Measurements from ENCODE around the gene LYZL1. TPM values are rescaled to one million over a fixed set of nuclear protein-coding genes. Genes with fewer than 3 reads are reported as not detected.

LYZL1 gene
- total RNA-seq, 1 experiment from 2014 or later: not detected

DNA sequence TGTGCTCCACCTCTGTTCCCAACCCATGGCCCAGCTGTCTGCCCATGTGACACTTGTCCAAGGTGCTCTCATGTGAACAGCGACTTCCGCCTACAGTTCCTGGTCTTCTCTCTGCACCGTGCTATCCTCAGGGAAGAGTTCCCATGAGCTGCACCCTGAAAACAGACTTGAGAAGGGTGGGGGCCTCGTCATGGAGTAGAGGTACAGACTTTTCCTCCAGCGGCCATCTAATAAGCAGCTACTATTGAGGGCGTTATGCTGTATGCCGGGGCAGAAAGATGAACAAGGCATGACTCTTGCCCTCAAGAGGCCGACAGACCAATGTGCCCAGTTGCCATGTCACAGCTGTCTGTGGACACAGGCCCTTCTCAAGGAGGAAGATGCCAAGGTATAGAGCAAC lies 25.4 kb upstream of the LYZL1 start:
- Mint-ChIP-seq H3K36me3 (no peaks in the 10 kb centered on the region), H3K27me3 (ENCODE audit: low read depth) (no peaks in the 10 kb centered on the region; the same call in 1 of the 2 replicates), H3K27ac (no peak overlapping the region), H3K4me1 (peaks cover 9% of the 10 kb centered on the region), H3K9me3 (peaks cover 5% of the 10 kb centered on the region; the same call in 1 of the 2 replicates), H3K4me3 (no peak overlapping the region)
- TF ChIP-seq FOXJ3 (CRISPR knock-in tag; IDR thresholded peaks at IDR 0.05; ENCODE audit: borderline replicate concordance) (no peak), JUN (CRISPR knock-in tag; IDR thresholded peaks at IDR 0.05) (no peak), ZBTB21 (CRISPR knock-in tag; IDR thresholded peaks at IDR 0.05; ENCODE audit: borderline replicate concordance) (no peak), RORB (CRISPR knock-in tag; IDR thresholded peaks at IDR 0.05) (no peak), ZNF138 (CRISPR knock-in tag; conservative IDR thresholded peaks at IDR 0.05) (no peak), TCF7 (CRISPR knock-in tag; IDR thresholded peaks at IDR 0.05; ENCODE audit: low read depth) (no peak), ATF1 (CRISPR knock-in tag; IDR thresholded peaks at IDR 0.05) (no peak), GTF2I (CRISPR knock-in tag; conservative IDR thresholded peaks at IDR 0.05) (no peak), ZSCAN18 (CRISPR knock-in tag; IDR thresholded peaks at IDR 0.05) (no peak), ESRRA (CRISPR knock-in tag; IDR thresholded peaks at IDR 0.05; ENCODE audit: borderline replicate concordance) (no peak), ZNF512 (CRISPR knock-in tag; IDR thresholded peaks at IDR 0.05; ENCODE audit: borderline replicate concordance) (no peak), MYBL2 (CRISPR knock-in tag; IDR thresholded peaks at IDR 0.05) (no peak), ARID4B (CRISPR knock-in tag; IDR thresholded peaks at IDR 0.05; ENCODE audit: borderline replicate concordance) (no peak), CREB1 (CRISPR knock-in tag; IDR thresholded peaks at IDR 0.05) (no peak)
- TF ChIP-seq, protein P1, sequence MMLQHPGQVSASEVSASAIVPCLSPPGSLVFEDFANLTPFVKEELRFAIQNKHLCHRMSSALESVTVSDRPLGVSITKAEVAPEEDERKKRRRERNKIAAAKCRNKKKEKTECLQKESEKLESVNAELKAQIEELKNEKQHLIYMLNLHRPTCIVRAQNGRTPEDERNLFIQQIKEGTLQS (CRISPR knock-in tag; conservative IDR thresholded peaks at IDR 0.05): no peak
- TF ChIP-seq, protein P2, sequence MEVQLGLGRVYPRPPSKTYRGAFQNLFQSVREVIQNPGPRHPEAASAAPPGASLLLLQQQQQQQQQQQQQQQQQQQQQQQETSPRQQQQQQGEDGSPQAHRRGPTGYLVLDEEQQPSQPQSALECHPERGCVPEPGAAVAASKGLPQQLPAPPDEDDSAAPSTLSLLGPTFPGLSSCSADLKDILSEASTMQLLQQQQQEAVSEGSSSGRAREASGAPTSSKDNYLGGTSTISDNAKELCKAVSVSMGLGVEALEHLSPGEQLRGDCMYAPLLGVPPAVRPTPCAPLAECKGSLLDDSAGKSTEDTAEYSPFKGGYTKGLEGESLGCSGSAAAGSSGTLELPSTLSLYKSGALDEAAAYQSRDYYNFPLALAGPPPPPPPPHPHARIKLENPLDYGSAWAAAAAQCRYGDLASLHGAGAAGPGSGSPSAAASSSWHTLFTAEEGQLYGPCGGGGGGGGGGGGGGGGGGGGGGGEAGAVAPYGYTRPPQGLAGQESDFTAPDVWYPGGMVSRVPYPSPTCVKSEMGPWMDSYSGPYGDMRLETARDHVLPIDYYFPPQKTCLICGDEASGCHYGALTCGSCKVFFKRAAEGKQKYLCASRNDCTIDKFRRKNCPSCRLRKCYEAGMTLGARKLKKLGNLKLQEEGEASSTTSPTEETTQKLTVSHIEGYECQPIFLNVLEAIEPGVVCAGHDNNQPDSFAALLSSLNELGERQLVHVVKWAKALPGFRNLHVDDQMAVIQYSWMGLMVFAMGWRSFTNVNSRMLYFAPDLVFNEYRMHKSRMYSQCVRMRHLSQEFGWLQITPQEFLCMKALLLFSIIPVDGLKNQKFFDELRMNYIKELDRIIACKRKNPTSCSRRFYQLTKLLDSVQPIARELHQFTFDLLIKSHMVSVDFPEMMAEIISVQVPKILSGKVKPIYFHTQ (CRISPR knock-in tag; IDR thresholded peaks at IDR 0.05): no peak
- ChIA-PET CTCF (no interaction called here), POLR2A (no interaction called here)
- DNase-seq (ENCODE audit: low spot score) (no peak), ATAC-seq (no peak)
